ENCODE results near the gene PHC3.

GRCh38 chr3:170149016-170149415 is 32.5 kb downstream of the PHC3 start:
- TF ChIP-seq CTCF (IDR thresholded peaks at IDR 0.05) (no peak), POLR2AphosphoS5 (IDR thresholded peaks at IDR 0.05) (no peak), POLR2A (IDR thresholded peaks at IDR 0.05) (no peak)
